ENCODE measurements around the gene TRMT44.

DNA sequence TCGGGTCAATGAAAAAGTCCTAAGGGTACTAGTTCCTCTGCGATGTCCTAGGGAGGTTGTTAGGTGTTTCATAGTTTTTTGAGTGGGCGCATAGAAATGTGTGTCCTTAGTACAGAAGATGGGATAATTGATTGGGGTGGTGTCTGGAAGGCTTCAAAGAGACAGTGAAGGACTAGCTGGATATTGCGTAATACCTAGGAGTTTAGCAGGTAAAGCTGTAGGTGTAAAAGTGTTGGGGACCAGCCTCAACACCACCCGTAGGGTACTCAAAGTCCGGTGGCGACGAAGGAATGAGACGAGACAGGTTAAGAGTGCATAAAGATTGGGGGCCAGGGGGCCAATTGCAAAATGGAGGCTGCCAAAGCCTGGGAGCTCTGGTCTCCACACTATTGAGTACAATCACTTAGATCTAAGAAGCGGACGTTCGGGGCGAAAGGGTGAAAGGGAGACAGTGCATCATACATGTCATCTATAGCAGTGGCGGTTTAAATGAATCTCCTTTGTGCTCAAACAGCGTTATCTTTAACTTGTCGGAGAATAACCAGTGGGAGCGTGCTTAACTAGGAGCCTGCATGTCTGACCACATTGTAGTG, 1.0 kb downstream of the TRMT44 start:
- TF ChIP-seq, protein P1, sequence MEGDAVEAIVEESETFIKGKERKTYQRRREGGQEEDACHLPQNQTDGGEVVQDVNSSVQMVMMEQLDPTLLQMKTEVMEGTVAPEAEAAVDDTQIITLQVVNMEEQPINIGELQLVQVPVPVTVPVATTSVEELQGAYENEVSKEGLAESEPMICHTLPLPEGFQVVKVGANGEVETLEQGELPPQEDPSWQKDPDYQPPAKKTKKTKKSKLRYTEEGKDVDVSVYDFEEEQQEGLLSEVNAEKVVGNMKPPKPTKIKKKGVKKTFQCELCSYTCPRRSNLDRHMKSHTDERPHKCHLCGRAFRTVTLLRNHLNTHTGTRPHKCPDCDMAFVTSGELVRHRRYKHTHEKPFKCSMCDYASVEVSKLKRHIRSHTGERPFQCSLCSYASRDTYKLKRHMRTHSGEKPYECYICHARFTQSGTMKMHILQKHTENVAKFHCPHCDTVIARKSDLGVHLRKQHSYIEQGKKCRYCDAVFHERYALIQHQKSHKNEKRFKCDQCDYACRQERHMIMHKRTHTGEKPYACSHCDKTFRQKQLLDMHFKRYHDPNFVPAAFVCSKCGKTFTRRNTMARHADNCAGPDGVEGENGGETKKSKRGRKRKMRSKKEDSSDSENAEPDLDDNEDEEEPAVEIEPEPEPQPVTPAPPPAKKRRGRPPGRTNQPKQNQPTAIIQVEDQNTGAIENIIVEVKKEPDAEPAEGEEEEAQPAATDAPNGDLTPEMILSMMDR (IDR thresholded peaks at IDR 0.05 in 2 of 3, conservative IDR thresholded peaks at IDR 0.05 in 1 of 3; ENCODE audit: borderline replicate concordance in 1 of 3, insufficient read depth in 1 of 3, low read depth in 2 of 3, low read length in 2 of 3): no peak
- TF ChIP-seq MAX (IDR thresholded peaks at IDR 0.05) (no peak), YY1 (IDR thresholded peaks at IDR 0.05; ENCODE audit: extremely low read depth, insufficient replicate concordance, low read depth, low read length) (no peak), SP1 (IDR thresholded peaks at IDR 0.05; ENCODE audit: low read depth) (no peak), EZH2 (IDR thresholded peaks at IDR 0.05) (no peak), ZBTB33 (IDR thresholded peaks at IDR 0.05; ENCODE audit: extremely low read depth, insufficient replicate concordance, low read length) (no peak), POLR2AphosphoS5 (IDR thresholded peaks at IDR 0.05; ENCODE audit: low read depth, low read length) (no peak), REST (IDR thresholded peaks at IDR 0.05; ENCODE audit: low read depth) (no peak)
